NCI-H146 treated with DMSO at 0.1 percent for 48 hours (cell line): ENCODE results near the gene ANO6.

Source experiments
- DNase-seq: peaks from one replicate; lab custom pipeline; 2025; ENCODE audit not compliant: unreplicated experiment; lab: John Stamatoyannopoulos, UW

ANO6 gene

GRCh38 chr12:45342171-45342570 lies 126.3 kb downstream of the ANO6 start:
- DNase-seq, result no peak

GRCh38 chr12:45342848-45343247 lies 127.0 kb downstream of the ANO6 start:
- no peak for DNase-seq

GRCh38 chr12:45343269-45344051 lies 127.6 kb downstream of the ANO6 start:
- no peak for DNase-seq

- no peak for DNase-seq
Observed at GRCh38 chr12:45348311-45348710, 132.4 kb downstream of the ANO6 start.

- DNase-seq, result no peak
Observed at GRCh38 chr12:45348986-45349385, 133.1 kb downstream of the ANO6 start.

GRCh38 chr12:45349916-45350315 lies 134.0 kb downstream of the ANO6 start:
- DNase-seq, result no peak

- DNase-seq, result no peak
Observed at GRCh38 chr12:45350861-45351260, 135.0 kb downstream of the ANO6 start.

- no peak for DNase-seq
Observed at GRCh38 chr12:45351921-45352670, 136.2 kb downstream of the ANO6 start.

- no peak for DNase-seq
Observed at GRCh38 chr12:45353944-45354343, 138.0 kb downstream of the ANO6 start.

- no peak for DNase-seq
Observed at GRCh38 chr12:45354399-45354798, 138.5 kb downstream of the ANO6 start.

GRCh38 chr12:45355730-45356129 lies 139.8 kb downstream of the ANO6 start:
- DNase-seq, result no peak

GRCh38 chr12:45356822-45357538 lies 141.1 kb downstream of the ANO6 start:
- DNase-seq, result no peak

- DNase-seq, result no peak
Observed at GRCh38 chr12:45357539-45358417, 141.9 kb downstream of the ANO6 start.

- no peak for DNase-seq
Observed at GRCh38 chr12:45362291-45362690, 146.4 kb downstream of the ANO6 start.

- DNase-seq, result no peak
Observed at GRCh38 chr12:45363903-45364302, 148.0 kb downstream of the ANO6 start.

- no peak for DNase-seq
Observed at GRCh38 chr12:45368841-45369489, 153.1 kb downstream of the ANO6 start.

- no peak for DNase-seq
Observed at GRCh38 chr12:45377815-45378214, 161.9 kb downstream of the ANO6 start.

GRCh38 chr12:45379261-45379660 lies 163.4 kb downstream of the ANO6 start:
- no peak for DNase-seq

- no peak for DNase-seq
Observed at GRCh38 chr12:45381351-45381750, 165.5 kb downstream of the ANO6 start.

GRCh38 chr12:45388545-45388944 lies 172.7 kb downstream of the ANO6 start:
- no peak for DNase-seq
